AG04449 (cell line): ENCODE results near the gene TPO.

ENCODE experiments used
- CTCF ChIA-PET: fragments of 350-600 bp; formaldehyde crosslinking; extraction: SDS; loops from one replicate; lab custom pipeline; 2021; ENCODE audit warnings: antibody characterized with exemption; lab: Yijun Ruan, JAX
- POLR2A ChIA-PET: fragments of 400-600, 350-600 bp; formaldehyde crosslinking; extraction: SDS; loops from one replicate; lab custom pipeline; 2020; ENCODE audit warnings: antibody characterized with exemption, inconsistent platforms; lab: Yijun Ruan, JAX
- DNase-seq: peaks from one replicate; pipeline ENCODE4 v3.0.0-alpha.2; 2010; ENCODE audit warnings: low read depth, low spot score
- H3K4me3 ChIP-seq: 2 replicates; pipeline ENCODE4 v1.5.1; 2011; ENCODE audit warnings: low read depth, mild to moderate bottlenecking, control low read depth, low read length
- CTCF ChIP-seq: IDR thresholded peaks from one replicate; pipeline ENCODE4 v1.5.1; 2011; ENCODE audit warnings: mild to moderate bottlenecking, moderate library complexity, low read length, control low read depth, inconsistent platforms; ENCODE audit not compliant: insufficient read depth; ENCODE audit errors: missing control alignments

Gene TPO

GRCh38 chr2:1542971-1543370, 129.7 kb downstream of the TPO start:
- ChIA-PET CTCF (interaction anchor here (1.0 to 8.1 kb wide), 3 partner anchors 10 to 830 kb away, joined by 3 to 75 read pairs (median 4); no protein-coding TSS in a partner anchor), POLR2A (no interaction called here)
- no peak overlapping the region for H3K4me3 ChIP-seq
- no peak for DNase-seq
- no peak for TF ChIP-seq CTCF

- TF ChIP-seq CTCF, result no peak
- ChIA-PET CTCF (interaction anchor here (1.1 to 10.9 kb wide), 8 partner anchors 9 to 1298 kb away, joined by 3 to 198 read pairs (median 10); no protein-coding TSS in a partner anchor), POLR2A (no interaction called here)
- no peak overlapping the region for H3K4me3 ChIP-seq
- no peak for DNase-seq
These were observed 130.7 kb downstream of the TPO start for GRCh38 chr2:1543776-1544477.

- ChIA-PET CTCF (interaction anchor here (0.8 to 10.9 kb wide), 18 partner anchors 8 to 1298 kb away, joined by 3 to 198 read pairs (median 5); partner anchors contain the start of gene PXDN), POLR2A (interaction anchor here (0.6 kb wide), 1 partner anchor 164 kb away, joined by 3 read pairs; no protein-coding TSS in a partner anchor)
- DNase-seq, result no peak
- no peak overlapping the region for H3K4me3 ChIP-seq
- no peak for TF ChIP-seq CTCF
These were observed 131.3 kb downstream of the TPO start for GRCh38 chr2:1544478-1545069.

DNA sequence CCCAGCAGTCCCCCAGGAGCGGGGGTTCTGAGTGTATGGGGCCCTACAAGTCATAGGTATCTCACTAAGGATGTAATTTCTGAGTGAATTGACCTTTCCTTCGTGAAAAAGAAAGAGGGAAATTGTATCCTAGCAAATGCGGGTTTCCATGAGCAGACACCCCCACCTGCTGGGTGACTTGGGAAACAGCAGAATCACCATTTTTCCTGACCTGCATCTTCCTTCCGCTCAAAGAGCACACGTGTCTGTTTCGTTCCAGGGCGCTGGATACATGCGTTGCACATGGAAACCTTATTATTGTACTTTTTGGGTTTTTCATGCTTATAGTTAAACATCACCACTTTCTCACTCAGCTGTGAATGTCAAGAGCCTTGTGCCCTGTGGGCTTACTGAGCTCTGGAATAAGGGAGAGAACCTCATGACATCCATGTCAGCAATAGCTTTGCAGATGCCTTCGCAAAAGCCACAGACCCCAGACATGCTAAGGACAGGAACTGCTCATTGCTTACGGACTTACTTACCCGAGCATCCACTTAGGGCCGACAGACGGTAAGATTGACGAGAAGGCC, 132.8 kb downstream of the TPO start:
- H3K4me3 ChIP-seq, result no peak overlapping the region
- no peak for DNase-seq
- TF ChIP-seq CTCF, result peak; percentile 82
- ChIA-PET CTCF (interaction anchor here (0.7 to 10.9 kb wide), 21 partner anchors 7 to 1300 kb away, joined by 3 to 198 read pairs (median 5); partner anchors contain the start of gene PXDN), POLR2A (interaction anchor here (0.6 kb wide), 1 partner anchor 650 kb away, joined by 3 read pairs; no protein-coding TSS in a partner anchor)

- no peak for DNase-seq
- H3K4me3 ChIP-seq, result no peak overlapping the region
- ChIA-PET CTCF (interaction anchor here (0.7 to 10.9 kb wide), 12 partner anchors 6 to 1301 kb away, joined by 3 to 198 read pairs (median 6); no protein-coding TSS in a partner anchor), POLR2A (interaction anchor here (0.6 kb wide), 1 partner anchor 651 kb away, joined by 3 read pairs; no protein-coding TSS in a partner anchor)
- peak; percentile 26 for TF ChIP-seq CTCF
These were observed 133.6 kb downstream of the TPO start for GRCh38 chr2:1546901-1547300.
